NCI-H2081 (cell line): ENCODE data around the gene ING3.
"Not testable (repeated sequence)": the region's sequence is repeated elsewhere in the genome, so short reads cannot be mapped to it uniquely, and the experiment has no call there.

Source experiments
- DNase-seq, 2 experiments: peaks; one replicate each; lab custom pipeline; 2025; lab: John Stamatoyannopoulos, UW

ING3 gene

GRCh38 chr7:121002048-121002756 is 51.6 kb downstream of the ING3 start:
- DNase-seq, result no peak

DNA sequence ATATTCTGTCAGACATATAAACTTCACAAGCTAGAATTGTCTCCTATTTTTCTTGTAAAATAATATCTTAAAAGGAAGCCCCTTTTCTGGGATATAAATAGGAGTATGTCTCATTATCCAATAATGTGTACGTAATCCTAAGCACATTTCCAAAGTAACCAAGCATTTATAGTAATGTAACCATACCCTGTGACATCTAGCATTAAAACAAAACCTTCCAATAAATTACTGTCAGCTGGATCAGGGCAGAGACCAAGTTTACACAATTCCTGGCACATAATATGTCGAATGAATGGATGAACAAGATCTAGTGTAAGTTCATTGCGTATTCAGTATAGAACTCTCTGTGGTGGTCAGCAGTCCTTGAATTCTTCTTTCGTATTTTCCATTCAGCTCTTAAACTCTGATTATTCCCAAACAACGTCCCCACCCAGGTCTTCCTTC is 52.2 kb downstream of the ING3 start:
- no peak for DNase-seq

- DNase-seq, result no peak
Measured at GRCh38 chr7:121003986-121004685, 53.6 kb downstream of the ING3 start.

GRCh38 chr7:121005058-121005457 is 54.5 kb downstream of the ING3 start:
- DNase-seq, result not testable (repeated sequence)

- no peak for DNase-seq
Measured at GRCh38 chr7:121005996-121006584, 55.5 kb downstream of the ING3 start.

DNA sequence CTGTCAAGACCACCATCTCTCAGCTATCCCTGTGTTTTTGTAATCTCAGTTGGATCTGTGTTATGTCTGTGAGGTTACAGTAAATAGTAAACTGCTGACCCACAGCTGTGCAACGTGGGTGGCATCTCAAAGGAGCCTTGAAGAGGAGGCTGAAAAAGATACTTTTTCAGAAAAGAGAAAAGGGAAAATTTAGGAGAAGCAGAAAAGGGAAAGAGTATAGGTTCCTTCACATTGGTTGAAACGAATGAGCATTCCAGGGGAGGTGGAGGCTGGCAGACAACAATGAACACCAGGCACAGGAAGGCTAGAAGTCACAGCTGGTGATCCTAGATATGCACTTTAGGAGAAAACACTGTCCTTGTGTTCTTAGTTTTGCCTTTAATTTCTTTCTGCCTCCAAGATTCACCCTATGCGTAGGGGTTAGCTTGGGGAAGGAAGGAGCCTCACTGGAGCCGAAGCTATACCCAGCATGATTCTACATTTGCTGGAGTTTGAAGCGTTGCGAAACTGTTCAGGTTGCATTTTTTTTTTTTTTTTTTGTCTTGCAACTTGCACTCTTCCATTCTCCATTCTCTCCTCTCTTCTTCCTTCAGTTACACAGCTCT is 56.2 kb downstream of the ING3 start:
- DNase-seq, result no peak

DNA sequence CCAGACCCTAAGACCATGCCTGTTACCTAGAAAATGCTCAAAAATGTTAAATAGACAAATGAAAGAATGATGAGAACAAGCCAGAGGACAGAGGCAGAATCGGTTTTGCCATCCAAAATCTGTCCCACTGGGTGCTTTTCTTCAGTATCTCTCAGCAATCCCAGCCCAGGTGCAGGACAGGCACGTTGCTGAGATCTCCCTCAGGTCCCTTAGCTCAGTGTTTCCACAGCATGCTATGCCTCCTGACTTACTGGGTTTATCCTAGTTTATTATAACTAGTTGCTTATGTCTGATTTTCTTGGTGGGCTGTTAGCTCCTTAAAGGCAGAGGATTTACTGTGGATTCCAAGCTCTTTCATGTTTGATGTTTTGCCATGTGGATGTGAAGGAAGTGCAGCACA is 58.2 kb downstream of the ING3 start:
- DNase-seq, result no peak

DNA sequence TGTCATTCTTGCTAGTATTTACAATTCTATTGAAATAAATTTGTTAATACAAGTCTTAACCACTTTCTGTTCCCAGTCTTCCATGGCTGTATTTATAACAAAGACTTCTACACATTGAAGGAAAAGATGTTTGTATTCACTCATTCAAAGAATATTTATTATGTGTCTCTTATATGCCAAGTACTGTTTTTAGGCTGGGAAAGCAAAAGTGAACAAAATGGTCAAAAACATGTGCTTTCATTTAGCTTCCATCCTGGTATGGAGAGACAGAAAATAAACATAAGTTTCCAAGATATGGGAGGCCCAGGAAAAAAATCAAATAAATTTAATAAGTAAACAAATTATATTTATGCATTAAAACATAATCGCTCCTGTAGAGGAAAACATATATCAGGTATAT is 60.8 kb downstream of the ING3 start:
- DNase-seq, result no peak

DNA sequence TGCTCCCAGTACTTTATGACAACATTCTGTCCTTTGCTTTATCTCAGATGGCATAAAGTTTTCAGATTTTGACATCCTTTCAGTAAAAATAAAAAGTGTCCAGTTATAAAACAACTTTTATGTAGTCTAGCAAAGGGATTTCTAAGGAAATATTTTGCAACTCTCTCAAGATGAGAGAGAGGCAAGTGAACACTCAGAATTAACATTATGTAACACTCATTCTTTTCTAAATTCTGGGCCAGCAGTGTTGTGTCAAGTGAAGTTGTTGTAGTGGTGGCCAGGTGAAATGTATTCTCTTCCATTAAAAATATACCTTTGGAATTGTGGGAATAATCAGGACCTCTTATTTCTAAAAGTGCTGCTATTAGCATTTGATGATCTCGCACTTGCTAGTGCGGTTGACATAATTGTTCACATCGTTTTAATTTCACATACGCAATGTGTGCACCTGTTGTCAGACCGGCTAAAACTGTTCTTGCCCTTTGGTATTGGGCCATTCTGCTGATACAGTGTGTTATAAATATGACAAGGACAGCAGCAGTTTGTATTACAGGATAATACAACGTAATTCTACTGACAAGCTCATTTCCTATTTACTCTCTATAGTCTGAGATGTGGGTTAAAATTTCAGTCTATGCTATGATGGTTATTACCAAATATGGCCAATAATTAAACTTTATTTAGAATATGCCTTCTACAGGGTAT is 61.7 kb downstream of the ING3 start:
- no peak for DNase-seq

- DNase-seq, result no peak
Measured at GRCh38 chr7:121012919-121013318, 62.3 kb downstream of the ING3 start.

DNA sequence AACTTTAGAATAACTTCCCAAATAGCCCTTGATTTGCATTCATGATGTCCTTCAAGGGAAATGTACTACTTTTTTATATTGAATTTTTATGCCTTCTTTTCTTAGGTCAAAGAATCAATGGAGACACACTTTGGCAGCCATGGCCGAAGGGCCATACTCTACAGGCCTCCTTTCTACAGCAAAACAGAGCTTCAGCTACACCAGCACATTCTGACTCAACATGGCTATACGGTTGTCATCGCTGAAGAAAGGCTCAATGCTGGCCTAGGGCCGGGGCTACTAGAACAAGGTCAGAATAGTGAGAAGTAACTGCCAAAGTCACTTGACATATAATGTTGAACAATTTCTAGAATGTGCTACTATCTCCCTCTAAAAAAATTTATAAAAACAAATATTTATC is 65.0 kb downstream of the ING3 start:
- no peak for DNase-seq

DNA sequence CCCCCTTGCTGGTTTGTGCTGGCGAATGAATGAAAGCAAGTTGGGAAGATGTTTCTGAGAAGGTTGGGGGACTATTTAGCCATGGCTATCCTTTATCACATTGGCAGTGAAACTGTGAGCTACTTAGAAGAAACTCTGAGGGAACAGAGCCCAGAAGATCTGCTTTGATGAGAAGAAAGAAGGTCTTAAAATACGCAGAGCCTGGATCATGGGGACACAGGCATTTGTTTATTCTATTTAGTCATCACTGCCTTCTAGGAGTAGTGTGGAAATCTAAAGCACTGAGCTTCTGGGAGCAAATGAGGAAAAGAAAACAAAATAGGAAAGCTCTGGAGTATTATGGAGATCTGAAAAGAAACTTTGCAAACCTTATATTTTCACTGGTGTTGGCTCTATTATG is 66.4 kb downstream of the ING3 start:
- no peak for DNase-seq

DNA sequence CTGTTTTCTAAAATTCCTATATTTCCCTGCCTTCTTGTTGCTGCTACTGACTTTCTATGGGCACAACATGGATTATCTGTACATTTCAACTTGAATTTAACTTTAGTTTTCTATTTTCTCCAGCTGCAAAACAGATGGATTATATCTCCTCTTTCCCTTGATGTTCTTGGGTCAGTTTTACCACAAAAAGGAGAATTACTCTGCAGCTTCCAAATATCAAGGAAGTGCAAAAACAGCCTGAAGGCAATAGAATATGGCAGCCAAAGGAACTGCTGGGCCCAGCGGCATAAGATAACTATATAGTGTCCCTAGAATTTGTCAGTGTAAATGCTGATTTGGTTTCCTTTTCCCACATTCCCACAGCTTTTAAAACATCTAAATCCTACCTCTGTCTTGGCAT is 67.0 kb downstream of the ING3 start:
- DNase-seq, result no peak

DNA sequence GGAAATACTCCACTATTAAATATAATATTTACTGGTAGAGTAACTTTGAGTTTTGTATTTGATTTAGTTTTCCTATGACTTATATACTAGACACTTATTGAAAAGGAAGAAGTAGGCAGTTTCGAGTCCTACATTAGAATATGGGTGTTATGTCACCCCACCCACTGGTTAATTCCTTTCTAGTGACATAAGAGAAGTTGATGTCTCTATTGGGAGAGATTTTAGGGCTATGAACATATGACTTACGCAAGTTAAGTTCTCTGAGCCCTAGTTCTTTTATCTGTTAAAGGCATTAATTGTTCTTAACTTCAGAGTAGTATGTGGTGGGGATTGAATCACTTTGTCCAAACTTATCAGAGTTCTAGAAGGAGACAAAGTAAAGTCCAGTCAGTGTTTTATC is 68.4 kb downstream of the ING3 start:
- DNase-seq, result no peak

DNA sequence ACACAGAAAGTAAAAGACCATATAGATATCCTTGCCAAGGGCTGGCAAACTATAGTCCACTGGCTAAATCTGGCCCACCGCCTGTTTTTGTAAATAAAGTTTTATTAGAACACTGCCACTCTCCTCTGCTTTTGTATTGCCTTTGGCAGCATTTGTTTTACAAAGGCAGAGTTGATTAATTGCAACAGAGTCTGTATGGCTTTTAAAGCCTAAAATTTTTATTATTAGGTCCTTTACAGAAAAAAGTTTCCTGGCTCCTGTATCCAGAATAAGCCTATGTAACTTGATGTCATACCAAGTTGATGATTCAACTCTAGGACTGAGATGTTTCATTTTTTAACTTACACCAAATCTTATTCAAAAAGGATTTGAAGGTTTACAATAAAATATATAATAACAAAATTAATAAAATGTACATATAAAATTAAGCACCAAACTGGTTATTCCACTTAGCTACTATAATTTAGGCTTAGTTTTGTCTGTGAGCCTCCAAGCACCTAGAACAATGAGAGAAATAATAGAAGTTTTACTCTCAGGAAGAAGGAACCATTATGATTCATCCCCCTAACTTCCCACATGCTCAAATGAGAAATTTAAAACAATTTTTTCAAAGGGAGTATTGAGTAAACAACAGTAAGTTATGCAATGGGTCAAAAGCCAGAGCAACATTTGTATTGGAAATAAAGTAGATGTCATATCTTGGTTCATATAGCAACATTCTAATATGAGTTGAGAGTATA is 69.8 kb downstream of the ING3 start:
- DNase-seq, result no peak

DNA sequence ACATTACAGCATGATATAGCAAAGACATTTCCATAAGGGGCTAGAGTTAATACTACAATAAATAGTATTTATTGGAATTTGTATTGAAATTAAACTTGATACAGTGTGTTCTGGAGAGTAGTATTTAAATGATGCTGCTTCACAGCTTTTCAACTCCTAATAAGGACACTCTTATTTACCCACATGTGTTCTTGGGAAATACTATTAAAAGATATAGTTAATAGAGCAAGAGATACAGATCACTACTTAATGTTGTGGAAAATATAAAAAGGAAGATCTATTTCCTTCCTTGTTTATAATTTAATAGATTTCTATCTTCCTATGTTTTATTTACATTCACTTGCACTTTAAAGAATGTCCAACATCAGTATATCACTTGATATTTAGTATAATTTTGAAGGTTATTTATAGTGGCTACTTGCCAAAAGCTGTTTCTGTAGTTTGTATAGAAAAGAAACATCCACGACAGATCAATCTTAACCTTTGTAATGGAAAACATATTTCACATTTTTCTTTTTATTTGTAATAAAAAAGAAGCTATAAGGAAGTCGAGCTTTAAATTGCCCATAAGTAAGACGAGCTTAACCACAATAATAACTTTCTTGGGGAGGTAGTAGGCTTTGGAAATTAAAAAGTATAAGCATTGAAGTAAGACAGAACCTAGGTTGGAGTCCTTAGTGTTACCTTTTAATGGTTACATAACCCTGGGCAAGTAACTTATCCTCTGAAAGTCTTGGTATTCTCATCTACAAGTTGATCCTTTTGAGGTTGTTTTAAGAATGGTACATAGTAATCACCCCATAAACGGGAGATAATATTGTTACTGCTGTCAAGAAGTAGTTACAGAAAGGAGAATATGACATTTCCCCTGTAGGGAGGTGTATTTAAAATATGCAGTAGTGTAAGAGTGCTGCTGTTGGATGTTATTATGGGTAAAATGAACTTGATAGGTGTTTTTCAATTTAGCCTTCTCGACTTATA is 70.7 kb downstream of the ING3 start:
- DNase-seq, result no peak

DNA sequence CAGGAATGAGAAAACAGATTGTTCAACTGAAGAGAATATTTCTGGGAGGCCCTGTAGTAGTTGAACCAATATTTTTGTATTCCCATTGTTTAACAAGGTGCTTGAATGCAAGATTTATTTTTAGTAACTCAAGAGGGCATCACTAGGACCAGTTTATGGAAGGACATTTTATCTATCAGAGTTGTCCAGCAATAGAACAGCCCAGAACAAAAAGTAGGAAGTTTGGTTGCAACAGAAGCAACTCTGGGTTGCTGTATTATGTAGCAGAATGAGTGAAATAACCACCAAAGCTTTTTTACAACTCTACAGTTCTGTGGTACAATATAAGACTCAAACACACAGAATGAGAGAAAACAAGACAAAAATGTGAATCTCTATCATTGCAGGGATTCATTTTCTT is 72.6 kb downstream of the ING3 start:
- no peak for DNase-seq

GRCh38 chr7:121023683-121024511 is 73.3 kb downstream of the ING3 start:
- DNase-seq, result no peak

GRCh38 chr7:121024611-121025010 is 74.0 kb downstream of the ING3 start:
- DNase-seq, result no peak
